ENCODE results near the gene INSYN1.

DNA sequence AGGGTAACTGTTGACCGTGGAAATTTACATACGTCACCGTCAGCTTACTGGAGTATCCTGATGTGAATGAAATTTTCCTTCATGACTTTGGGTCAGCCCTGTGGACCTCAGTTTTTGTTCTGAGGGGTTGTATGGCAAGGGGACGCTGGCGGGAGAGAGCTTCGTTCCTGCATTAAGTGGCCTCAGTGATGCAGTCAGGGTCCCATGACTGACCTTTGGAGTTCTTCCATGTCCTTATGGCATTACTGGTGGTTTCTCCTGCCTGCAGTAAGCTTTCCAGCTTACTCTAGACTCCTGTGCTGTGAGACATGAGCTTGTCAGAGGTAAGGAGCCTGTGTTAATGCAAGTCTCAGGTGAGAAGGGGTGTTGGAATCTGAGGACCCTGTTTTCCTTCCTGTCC lies 67.2 kb downstream of the INSYN1 start:
- no peak for TF ChIP-seq CREB1 (IDR thresholded peaks at IDR 0.05; ENCODE audit: low read depth)
- TF ChIP-seq, protein P1, sequence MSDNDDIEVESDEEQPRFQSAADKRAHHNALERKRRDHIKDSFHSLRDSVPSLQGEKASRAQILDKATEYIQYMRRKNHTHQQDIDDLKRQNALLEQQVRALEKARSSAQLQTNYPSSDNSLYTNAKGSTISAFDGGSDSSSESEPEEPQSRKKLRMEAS (IDR thresholded peaks at IDR 0.05): no peak
- TF ChIP-seq, protein P2, sequence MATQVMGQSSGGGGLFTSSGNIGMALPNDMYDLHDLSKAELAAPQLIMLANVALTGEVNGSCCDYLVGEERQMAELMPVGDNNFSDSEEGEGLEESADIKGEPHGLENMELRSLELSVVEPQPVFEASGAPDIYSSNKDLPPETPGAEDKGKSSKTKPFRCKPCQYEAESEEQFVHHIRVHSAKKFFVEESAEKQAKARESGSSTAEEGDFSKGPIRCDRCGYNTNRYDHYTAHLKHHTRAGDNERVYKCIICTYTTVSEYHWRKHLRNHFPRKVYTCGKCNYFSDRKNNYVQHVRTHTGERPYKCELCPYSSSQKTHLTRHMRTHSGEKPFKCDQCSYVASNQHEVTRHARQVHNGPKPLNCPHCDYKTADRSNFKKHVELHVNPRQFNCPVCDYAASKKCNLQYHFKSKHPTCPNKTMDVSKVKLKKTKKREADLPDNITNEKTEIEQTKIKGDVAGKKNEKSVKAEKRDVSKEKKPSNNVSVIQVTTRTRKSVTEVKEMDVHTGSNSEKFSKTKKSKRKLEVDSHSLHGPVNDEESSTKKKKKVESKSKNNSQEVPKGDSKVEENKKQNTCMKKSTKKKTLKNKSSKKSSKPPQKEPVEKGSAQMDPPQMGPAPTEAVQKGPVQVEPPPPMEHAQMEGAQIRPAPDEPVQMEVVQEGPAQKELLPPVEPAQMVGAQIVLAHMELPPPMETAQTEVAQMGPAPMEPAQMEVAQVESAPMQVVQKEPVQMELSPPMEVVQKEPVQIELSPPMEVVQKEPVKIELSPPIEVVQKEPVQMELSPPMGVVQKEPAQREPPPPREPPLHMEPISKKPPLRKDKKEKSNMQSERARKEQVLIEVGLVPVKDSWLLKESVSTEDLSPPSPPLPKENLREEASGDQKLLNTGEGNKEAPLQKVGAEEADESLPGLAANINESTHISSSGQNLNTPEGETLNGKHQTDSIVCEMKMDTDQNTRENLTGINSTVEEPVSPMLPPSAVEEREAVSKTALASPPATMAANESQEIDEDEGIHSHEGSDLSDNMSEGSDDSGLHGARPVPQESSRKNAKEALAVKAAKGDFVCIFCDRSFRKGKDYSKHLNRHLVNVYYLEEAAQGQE (IDR thresholded peaks at IDR 0.05; ENCODE audit: low read depth): no peak
- no peak for TF ChIP-seq ZBTB7A (IDR thresholded peaks at IDR 0.05; ENCODE audit: low read depth)
